Effector memory CD8-positive, alpha-beta T cell (primary cell): ENCODE data around the gene MAP1LC3A.

ENCODE experiments used
- ATAC-seq: fragments of 150-1000 bp; cut with Tn5 transposase; replicated peaks from 2 replicates; pipeline ENCODE4 v1.10.0; 2021; ENCODE audit warnings: mild to moderate bottlenecking, moderate library complexity
- DNase-seq, 3 experiments: peaks; one replicate each; pipeline ENCODE4 v3.0.0; 2021
- H3K27ac Mint-ChIP-seq, 2 donors: one replicate each; pipeline ENCODE4 v1.8.0; 2022; ENCODE audit warnings: mild to moderate bottlenecking in 2 of 2, mixed read lengths in 2 of 2, moderate library complexity in 2 of 2
- H3K27me3 Mint-ChIP-seq, 2 donors: one replicate each; pipeline ENCODE4 v1.8.0; 2022; ENCODE audit warnings: mixed read lengths in 2 of 2
- H3K36me3 Mint-ChIP-seq: one replicate; pipeline ENCODE4 v1.8.0; 2022; ENCODE audit warnings: mild to moderate bottlenecking, moderate library complexity, mixed read lengths; ENCODE audit not compliant: insufficient read depth
- H3K4me1 Mint-ChIP-seq, 2 donors: one replicate each; pipeline ENCODE4 v1.8.0; 2022; ENCODE audit warnings: low read depth in 2 of 2, mixed read lengths in 2 of 2
- H3K4me3 Mint-ChIP-seq, 2 donors: one replicate each; pipeline ENCODE4 v1.8.0; 2022; ENCODE audit warnings: mild to moderate bottlenecking in 2 of 2, mixed read lengths in 2 of 2, moderate library complexity in 2 of 2
- H3K9me3 Mint-ChIP-seq, 2 donors: one replicate each; pipeline ENCODE4 v1.8.0; 2022; ENCODE audit warnings: mixed read lengths in 2 of 2

Gene MAP1LC3A

GRCh38 chr20:34566978-34567891 is 8.7 kb downstream of the MAP1LC3A start:
- no peaks in the 10 kb centered on the region for H3K9me3 Mint-ChIP-seq
- DNase-seq = no peak
- H3K4me3 Mint-ChIP-seq = no peak overlapping the region
- H3K4me1 Mint-ChIP-seq = peaks cover 5 to 8% of the 10 kb centered on the region in 2 donors
- H3K36me3 Mint-ChIP-seq = peaks cover 9% of the 10 kb centered on the region
- ATAC-seq = no peak
- H3K27me3 Mint-ChIP-seq = no peaks in the 10 kb centered on the region
- H3K27ac Mint-ChIP-seq = peak overlapping the region; percentile 45 to 88

GRCh38 chr20:34567892-34568865 is 9.7 kb downstream of the MAP1LC3A start:
- Mint-ChIP-seq H3K27me3 (no peaks in the 10 kb centered on the region), H3K27ac (peak overlapping the region; percentile 45 to 88), H3K4me3 (no peak overlapping the region), H3K36me3 (peaks cover 12% of the 10 kb centered on the region), H3K9me3 (no peaks in the 10 kb centered on the region), H3K4me1 (peaks cover 5 to 8% of the 10 kb centered on the region in 2 donors)
- DNase-seq = no peak
- no peak for ATAC-seq

- Mint-ChIP-seq H3K4me1 (peaks cover 4 to 8% of the 10 kb centered on the region in 2 donors), H3K27me3 (no peaks in the 10 kb centered on the region), H3K27ac (peak overlapping the region in 1 of 2 donors; percentile 18), H3K9me3 (no peaks in the 10 kb centered on the region), H3K36me3 (peaks cover 19% of the 10 kb centered on the region), H3K4me3 (no peak overlapping the region)
- ATAC-seq (no peak), DNase-seq (no peak)
These were observed 11.1 kb downstream of the MAP1LC3A start for GRCh38 chr20:34569598-34569997.

- ATAC-seq (no peak), DNase-seq (no peak)
- H3K9me3 Mint-ChIP-seq = no peaks in the 10 kb centered on the region
- H3K27me3 Mint-ChIP-seq = no peaks in the 10 kb centered on the region
- H3K27ac Mint-ChIP-seq = peak overlapping the region; percentile 70 to 84
- H3K36me3 Mint-ChIP-seq = peaks cover 18% of the 10 kb centered on the region
- H3K4me1 Mint-ChIP-seq = peaks cover 4 to 8% of the 10 kb centered on the region in 2 donors
- no peak overlapping the region for H3K4me3 Mint-ChIP-seq
These were observed 12.4 kb downstream of the MAP1LC3A start for GRCh38 chr20:34570859-34571306.

GRCh38 chr20:34571753-34572152 is 13.2 kb downstream of the MAP1LC3A start:
- peak overlapping the region in 1 of 2 donors; percentile 84 for H3K27ac Mint-ChIP-seq
- H3K27me3 Mint-ChIP-seq = no peaks in the 10 kb centered on the region
- peaks cover 4 to 8% of the 10 kb centered on the region in 2 donors for H3K4me1 Mint-ChIP-seq
- H3K36me3 Mint-ChIP-seq = peaks cover 18% of the 10 kb centered on the region
- no peaks in the 10 kb centered on the region for H3K9me3 Mint-ChIP-seq
- no peak overlapping the region for H3K4me3 Mint-ChIP-seq
- no peak for DNase-seq
- no peak for ATAC-seq

GRCh38 chr20:34573541-34574300 is 15.2 kb downstream of the MAP1LC3A start:
- H3K4me1 Mint-ChIP-seq = peaks cover 4 to 8% of the 10 kb centered on the region in 2 donors

GRCh38 chr20:34574426-34574825 is 15.9 kb downstream of the MAP1LC3A start:
- Mint-ChIP-seq H3K4me3 (no peak overlapping the region), H3K27ac (peak overlapping the region in 1 of 2 donors; percentile 19), H3K27me3 (no peaks in the 10 kb centered on the region), H3K9me3 (no peaks in the 10 kb centered on the region), H3K4me1 (peaks cover 4 to 8% of the 10 kb centered on the region in 2 donors), H3K36me3 (peaks cover 17% of the 10 kb centered on the region)
- ATAC-seq = no peak
- no peak for DNase-seq

More at GRCh38 chr20:34573541-34574300, 15.2 kb downstream of the MAP1LC3A start:
- ATAC-seq (no peak), DNase-seq (no peak)
- Mint-ChIP-seq H3K27ac (no peak overlapping the region), H3K9me3 (no peaks in the 10 kb centered on the region), H3K36me3 (peaks cover 18% of the 10 kb centered on the region), H3K4me3 (no peak overlapping the region), H3K27me3 (no peaks in the 10 kb centered on the region)

- Mint-ChIP-seq H3K27ac (peak overlapping the region in 1 of 2 donors; percentile 19), H3K36me3 (peaks cover 15% of the 10 kb centered on the region), H3K27me3 (no peaks in the 10 kb centered on the region), H3K4me3 (no peak overlapping the region), H3K9me3 (no peaks in the 10 kb centered on the region), H3K4me1 (peaks cover 4 to 12% of the 10 kb centered on the region in 2 donors)
- ATAC-seq (no peak), DNase-seq (no peak)
These were observed 16.3 kb downstream of the MAP1LC3A start for GRCh38 chr20:34574861-34575260.

GRCh38 chr20:34575271-34575670 is 16.8 kb downstream of the MAP1LC3A start:
- peak overlapping the region in 1 of 2 donors; percentile 74 for H3K27ac Mint-ChIP-seq
- DNase-seq = no peak
- H3K9me3 Mint-ChIP-seq = no peaks in the 10 kb centered on the region
- H3K4me3 Mint-ChIP-seq = no peak overlapping the region
- ATAC-seq = no peak
- peaks cover 17% of the 10 kb centered on the region for H3K36me3 Mint-ChIP-seq
- peaks cover 7 to 16% of the 10 kb centered on the region in 2 donors for H3K4me1 Mint-ChIP-seq
- H3K27me3 Mint-ChIP-seq = no peaks in the 10 kb centered on the region

- DNase-seq (no peak), ATAC-seq (no peak)
- Mint-ChIP-seq H3K27ac (peak overlapping the region in 1 of 2 donors; percentile 74), H3K9me3 (no peaks in the 10 kb centered on the region), H3K4me1 (peaks cover 11 to 21% of the 10 kb centered on the region in 2 donors), H3K36me3 (peaks cover 16% of the 10 kb centered on the region), H3K27me3 (no peaks in the 10 kb centered on the region), H3K4me3 (no peak overlapping the region)
These were observed 17.2 kb downstream of the MAP1LC3A start for GRCh38 chr20:34575756-34576155.

- H3K4me3 Mint-ChIP-seq = no peak overlapping the region
- H3K9me3 Mint-ChIP-seq = no peaks in the 10 kb centered on the region
- ATAC-seq (no peak), DNase-seq (no peak)
- peaks cover 16% of the 10 kb centered on the region for H3K36me3 Mint-ChIP-seq
- peaks cover 7 to 16% of the 10 kb centered on the region in 2 donors for H3K4me1 Mint-ChIP-seq
- no peak overlapping the region for H3K27ac Mint-ChIP-seq
- H3K27me3 Mint-ChIP-seq = no peaks in the 10 kb centered on the region
These were observed 18.5 kb downstream of the MAP1LC3A start for GRCh38 chr20:34577061-34577460.

GRCh38 chr20:34578025-34578424 is 19.5 kb downstream of the MAP1LC3A start:
- Mint-ChIP-seq H3K4me3 (no peak overlapping the region), H3K27ac (peak overlapping the region in 1 of 2 donors; percentile 41), H3K36me3 (peaks cover 13% of the 10 kb centered on the region), H3K4me1 (peaks cover 7 to 16% of the 10 kb centered on the region in 2 donors), H3K27me3 (no peaks in the 10 kb centered on the region), H3K9me3 (no peaks in the 10 kb centered on the region)
- DNase-seq (no peak), ATAC-seq (no peak)
